GM18867 (cell line): Measurements from ENCODE around the gene LRRC14B.

Experiments
- ATAC-seq: cut with Tn5 transposase; IDR thresholded peaks from one replicate; pipeline ENCODE4 v1.9.1; 2021; ENCODE audit warnings: mild to moderate bottlenecking, moderate library complexity; ENCODE audit not compliant: unreplicated experiment

The LRRC14B gene

GRCh38 chr5:173392-174290 lies 17.7 kb upstream of the LRRC14B start:
- no peak for ATAC-seq

- no peak for ATAC-seq
Measured at GRCh38 chr5:174291-174600, 17.0 kb upstream of the LRRC14B start.

- no peak for ATAC-seq
Measured at GRCh38 chr5:174876-175465, 16.3 kb upstream of the LRRC14B start.

GRCh38 chr5:176296-176823 lies 14.9 kb upstream of the LRRC14B start:
- ATAC-seq = no peak

- ATAC-seq = no peak
Measured at GRCh38 chr5:178110-178509, 13.2 kb upstream of the LRRC14B start.

GRCh38 chr5:179401-179800 lies 11.9 kb upstream of the LRRC14B start:
- ATAC-seq = no peak

- no peak for ATAC-seq
Measured at GRCh38 chr5:180286-180918, 10.9 kb upstream of the LRRC14B start.

GRCh38 chr5:181160-181559 lies 10.1 kb upstream of the LRRC14B start:
- no peak for ATAC-seq

- ATAC-seq = no peak
Measured at GRCh38 chr5:181566-181965, 9.7 kb upstream of the LRRC14B start.

GRCh38 chr5:182126-182525 lies 9.2 kb upstream of the LRRC14B start:
- no peak for ATAC-seq

- ATAC-seq = no peak
Measured at GRCh38 chr5:184471-184870, 6.8 kb upstream of the LRRC14B start.

GRCh38 chr5:185095-186070 lies 5.9 kb upstream of the LRRC14B start:
- no peak for ATAC-seq

- ATAC-seq = no peak
Measured at GRCh38 chr5:186091-187041, 4.9 kb upstream of the LRRC14B start.

GRCh38 chr5:187042-187431 lies 4.3 kb upstream of the LRRC14B start:
- ATAC-seq = no peak

- ATAC-seq = no peak
Measured at GRCh38 chr5:187617-188451, 3.5 kb upstream of the LRRC14B start.

- ATAC-seq = peak; percentile 79
Measured at GRCh38 chr5:188488-189481, 2.5 kb upstream of the LRRC14B start.

GRCh38 chr5:189486-189885 lies 1.8 kb upstream of the LRRC14B start:
- ATAC-seq = no peak

GRCh38 chr5:189976-190365 lies 1.3 kb upstream of the LRRC14B start:
- ATAC-seq = no peak
